Neural crest cell (in vitro differentiated cells): Measurements from ENCODE around the gene HTR4. TPM values are rescaled to one million over a fixed set of nuclear protein-coding genes. Genes with fewer than 3 reads are reported as not detected.

ENCODE experiments used
- DNase-seq: peaks from one replicate; pipeline ENCODE4 v3.0.0; 2021; ENCODE audit warnings: low read depth, mixed read lengths, low spot score
- H3K27ac Mint-ChIP-seq: one replicate; pipeline ENCODE4 v1.8.0; 2021; ENCODE audit warnings: mild to moderate bottlenecking, mixed read lengths; ENCODE audit not compliant: unreplicated experiment
- H3K27me3 Mint-ChIP-seq: 2 replicates; pipeline ENCODE4 v1.8.0; 2021; ENCODE audit warnings: low read depth, mild to moderate bottlenecking, mixed read lengths
- H3K36me3 Mint-ChIP-seq: 2 replicates; pipeline ENCODE4 v1.8.0; 2021; ENCODE audit warnings: low read depth, mild to moderate bottlenecking, mixed read lengths
- H3K4me1 Mint-ChIP-seq: 2 replicates; pipeline ENCODE4 v1.8.0; 2021; ENCODE audit warnings: mixed read lengths
- H3K4me3 Mint-ChIP-seq: one replicate; pipeline ENCODE4 v1.8.0; 2021; ENCODE audit warnings: mild to moderate bottlenecking, mixed read lengths
- H3K9me3 Mint-ChIP-seq: 2 replicates; pipeline ENCODE4 v1.8.0; 2021; ENCODE audit warnings: mixed read lengths
- CTCF ChIP-seq: fragments of 200-600 bp; sonication (generic); conservative IDR thresholded peaks from 2 replicates; pipeline ENCODE4 v1.5.0; 2021; ENCODE audit warnings: antibody characterized with exemption, mild to moderate bottlenecking
- total RNA-seq: library from RNA; stranded (reverse); gene quantifications from 2 replicates; pipeline ENCODE4 v1.2.1, GENCODE V29; 2021

HTR4 gene
- total RNA-seq, 1 donor from 2014 or later: not detected

DNA sequence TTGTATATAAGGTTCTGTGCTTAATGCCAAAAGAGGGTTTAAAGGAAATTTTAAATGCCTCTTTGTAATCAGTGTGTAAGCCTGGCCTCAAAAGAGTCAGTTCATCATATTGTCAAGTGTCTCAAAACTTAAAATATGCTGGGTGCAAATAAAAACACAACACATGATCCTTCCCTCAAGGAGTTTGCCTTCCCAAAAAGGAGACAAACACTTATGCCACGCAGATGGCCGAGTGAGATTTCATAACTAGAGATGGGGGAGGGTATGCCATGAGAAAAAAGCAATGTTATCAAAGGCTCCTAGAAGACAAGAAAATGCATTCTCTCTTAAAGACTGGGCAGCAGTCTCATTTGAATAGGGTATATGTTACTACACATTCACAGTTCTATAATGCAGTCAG is 215.4 kb downstream of the HTR4 start:
- no peak for TF ChIP-seq CTCF
- Mint-ChIP-seq H3K27ac (no peak overlapping the region), H3K9me3 (no peaks in the 10 kb centered on the region), H3K4me1 (no peaks in the 10 kb centered on the region), H3K36me3 (peaks cover 5% of the 10 kb centered on the region), H3K4me3 (no peak overlapping the region), H3K27me3 (no peaks in the 10 kb centered on the region)
- DNase-seq: no peak

GRCh38 chr5:148437249-148437648 is 217.1 kb downstream of the HTR4 start:
- Mint-ChIP-seq H3K27me3 (no peaks in the 10 kb centered on the region), H3K4me3 (no peak overlapping the region), H3K4me1 (no peaks in the 10 kb centered on the region), H3K36me3 (peaks cover 12% of the 10 kb centered on the region), H3K27ac (no peak overlapping the region), H3K9me3 (no peaks in the 10 kb centered on the region)
- no peak for DNase-seq
- TF ChIP-seq CTCF: no peak

GRCh38 chr5:148436029-148436428 is 218.3 kb downstream of the HTR4 start:
- Mint-ChIP-seq H3K4me1 (no peaks in the 10 kb centered on the region), H3K4me3 (no peak overlapping the region), H3K27ac (no peak overlapping the region), H3K9me3 (no peaks in the 10 kb centered on the region), H3K27me3 (no peaks in the 10 kb centered on the region), H3K36me3 (peaks cover 18% of the 10 kb centered on the region)
- TF ChIP-seq CTCF: no peak
- DNase-seq: no peak

DNA sequence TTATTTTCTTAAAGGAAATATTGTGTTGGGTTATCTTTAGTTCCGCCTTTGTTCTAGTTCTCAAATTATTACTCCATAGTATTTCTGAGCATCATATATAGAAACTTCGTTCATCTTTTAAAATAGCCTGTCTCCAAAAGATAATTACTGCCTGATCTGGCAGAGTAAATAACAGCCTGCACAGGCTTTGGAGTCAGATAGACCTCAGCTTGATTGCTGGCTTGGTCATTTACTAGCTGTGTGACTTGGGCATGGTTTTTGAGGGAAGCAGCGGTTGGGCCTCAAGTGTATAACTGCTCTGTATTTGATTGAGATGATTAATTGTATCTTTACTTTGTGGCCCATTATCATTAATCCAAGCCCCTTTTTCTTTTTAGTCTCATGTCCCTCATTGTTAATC is 220.5 kb downstream of the HTR4 start:
- Mint-ChIP-seq H3K27me3 (no peaks in the 10 kb centered on the region), H3K4me1 (no peaks in the 10 kb centered on the region), H3K27ac (no peak overlapping the region), H3K9me3 (no peaks in the 10 kb centered on the region), H3K36me3 (peaks cover 18% of the 10 kb centered on the region), H3K4me3 (no peak overlapping the region)
- DNase-seq: no peak
- TF ChIP-seq CTCF: no peak

Other genes starting within 250 kb of the HTR4 start
- gene ADRB2, start 172.1 kb upstream of the HTR4 start, total RNA-seq: 0.11 and 0.16 TPM in 2 replicates